Measurements from ENCODE around the gene PFN1.
A peak's percentile ranks its signal among the peaks of the same experiment; 100 is the strongest.

PFN1 gene

DNA sequence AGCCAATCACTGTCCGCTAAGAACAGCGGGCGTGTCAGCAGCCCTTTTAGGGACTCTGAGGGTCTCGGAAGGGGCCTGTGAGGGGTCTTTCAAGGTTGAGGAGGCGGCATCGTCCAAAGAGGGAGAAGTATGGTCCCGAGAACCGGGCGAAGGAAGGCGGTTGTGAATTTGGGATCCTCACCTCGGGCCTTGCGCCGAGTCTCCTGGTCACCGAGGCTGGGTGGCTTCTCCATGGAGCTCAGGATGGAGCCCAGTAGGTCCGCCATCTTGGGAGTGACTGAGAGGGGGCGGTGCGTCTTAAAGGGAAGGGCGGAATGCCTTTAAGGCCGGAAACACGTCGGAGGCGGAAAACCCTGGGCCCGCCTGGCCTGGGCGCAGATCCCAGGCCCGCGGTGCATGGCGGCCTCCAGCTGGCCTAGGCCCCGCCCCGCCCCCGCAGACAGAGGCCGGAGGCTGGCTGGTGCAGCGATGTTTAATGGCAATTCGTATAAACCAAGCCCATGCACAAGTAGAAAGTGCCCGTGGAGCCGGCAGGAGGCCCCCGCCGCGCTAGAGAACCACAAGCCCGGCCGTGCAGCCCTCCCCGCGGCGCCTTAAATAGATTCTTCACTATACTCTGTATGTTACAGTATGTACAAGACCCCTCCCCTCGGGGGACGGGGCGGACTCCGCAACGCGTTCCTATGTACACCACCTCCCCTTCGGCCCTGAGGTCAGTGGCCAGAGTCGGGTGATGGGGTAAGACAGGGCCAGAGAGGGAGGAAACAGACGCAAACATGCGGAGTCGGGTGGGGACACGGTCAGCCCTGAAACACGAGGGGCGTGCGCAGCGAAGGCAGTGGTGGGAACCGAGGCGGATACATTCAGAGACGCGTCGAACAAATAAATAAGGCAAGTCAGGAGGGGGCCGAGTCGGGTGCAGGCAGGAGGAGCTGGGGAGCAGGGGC lies 19.5 kb upstream of the PFN1 start, which contains the start of gene SPAG7:
Gene SPAG7, minus strand, starts transcription at position 279 of the 947 bp plus-strand sequence. Its CDS starts 13 bp downstream, at position 266.
- DNase-seq = peak; percentile 93

DNA sequence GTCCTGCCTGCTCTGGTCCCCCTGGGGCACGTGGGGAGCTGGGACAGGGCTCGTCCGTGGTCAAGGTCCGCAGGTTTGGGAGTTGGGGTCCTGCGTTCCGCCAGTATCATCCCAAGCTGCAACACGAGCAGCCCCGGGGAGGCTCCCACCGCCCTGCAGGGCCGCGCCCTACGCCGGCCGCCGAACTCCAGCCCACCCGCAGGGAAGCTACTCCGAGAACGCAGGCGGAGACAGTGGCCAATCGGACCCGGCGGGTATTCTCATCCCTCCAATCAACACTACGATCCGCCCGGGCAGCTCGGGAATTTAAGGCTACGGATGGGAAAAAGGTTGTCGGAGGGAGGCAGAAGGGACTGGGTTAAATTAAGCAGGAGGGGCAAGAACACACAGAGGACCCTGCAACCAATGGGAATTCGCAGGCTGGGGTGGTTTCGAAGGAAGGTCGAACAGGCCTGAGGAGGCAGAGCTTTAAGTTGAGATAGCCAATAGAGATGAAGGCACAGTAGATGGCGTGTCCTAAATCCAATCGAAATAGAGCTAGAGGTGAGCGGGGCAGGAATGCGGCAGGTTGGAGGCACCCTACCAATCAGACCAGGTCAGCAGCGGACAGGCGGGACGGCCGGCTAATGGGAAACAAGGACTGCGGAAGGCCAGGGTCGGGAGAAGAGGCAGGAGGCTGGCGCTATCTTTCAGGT lies 18.7 kb upstream of the PFN1 start:
- peak; percentile 97 for DNase-seq

DNA sequence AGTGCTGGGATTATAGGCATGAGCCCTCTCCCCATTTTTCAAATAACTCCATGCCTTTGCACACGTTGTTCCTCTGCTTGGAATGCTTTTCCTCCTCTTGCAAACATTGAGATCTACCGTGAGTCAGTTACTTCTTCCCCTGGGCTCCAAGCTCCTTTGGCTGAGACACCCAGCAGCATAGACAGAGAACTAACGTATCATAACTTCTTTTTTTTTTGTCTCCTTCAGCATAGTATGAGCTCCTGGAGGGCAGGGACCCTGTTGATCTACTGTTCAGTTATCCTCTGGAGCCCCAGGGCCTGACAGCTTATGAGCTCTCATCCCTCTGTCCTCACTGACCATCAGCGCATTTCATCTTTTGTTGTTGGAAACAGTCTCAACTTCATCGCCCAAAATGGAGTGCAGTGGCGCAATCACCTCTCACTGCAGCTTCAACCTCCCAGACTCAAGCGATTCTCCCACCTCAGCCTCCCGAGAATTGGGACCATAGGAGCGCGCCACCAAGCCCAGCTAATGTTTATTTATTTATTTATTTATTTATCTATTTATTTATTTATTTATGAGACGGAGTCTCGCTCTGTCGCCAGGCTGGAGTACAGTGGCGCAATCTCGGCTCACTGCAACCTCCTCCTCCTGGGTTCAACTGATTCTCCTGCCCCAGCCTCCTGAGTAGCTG lies 17.1 kb upstream of the PFN1 start:
- DNase-seq = no peak

DNA sequence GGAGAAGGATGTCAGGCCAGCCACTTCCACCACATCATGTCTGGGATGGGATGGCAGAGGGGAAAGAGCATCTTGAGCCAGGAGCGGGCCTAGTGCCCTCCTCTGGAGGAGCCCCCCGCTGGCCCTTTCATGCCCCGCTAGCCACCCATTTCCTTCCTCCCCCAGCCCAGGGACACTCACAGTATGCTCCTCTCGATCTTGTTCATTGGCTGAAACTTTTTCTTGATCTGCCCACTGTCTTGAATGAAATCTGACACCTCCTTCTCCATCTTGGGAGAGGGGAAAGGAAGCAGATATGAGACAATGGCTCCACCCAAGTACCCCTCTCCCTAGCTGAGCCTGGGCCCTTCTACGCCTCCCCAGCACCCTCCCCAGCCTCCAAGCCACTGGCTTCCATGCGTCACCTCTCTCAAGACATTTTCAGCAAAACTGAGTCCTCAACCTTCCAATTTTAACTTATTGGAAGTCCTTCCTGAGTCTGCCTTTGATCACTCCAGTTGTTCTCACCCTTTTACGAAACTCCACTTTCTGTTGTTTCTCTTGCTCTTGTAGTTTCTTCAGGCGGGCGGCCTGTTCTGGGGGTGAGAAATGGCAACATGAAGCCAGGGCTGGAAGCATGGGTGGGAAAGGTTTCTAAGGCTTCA lies 12.1 kb upstream of the PFN1 start:
- no peak for DNase-seq

DNA sequence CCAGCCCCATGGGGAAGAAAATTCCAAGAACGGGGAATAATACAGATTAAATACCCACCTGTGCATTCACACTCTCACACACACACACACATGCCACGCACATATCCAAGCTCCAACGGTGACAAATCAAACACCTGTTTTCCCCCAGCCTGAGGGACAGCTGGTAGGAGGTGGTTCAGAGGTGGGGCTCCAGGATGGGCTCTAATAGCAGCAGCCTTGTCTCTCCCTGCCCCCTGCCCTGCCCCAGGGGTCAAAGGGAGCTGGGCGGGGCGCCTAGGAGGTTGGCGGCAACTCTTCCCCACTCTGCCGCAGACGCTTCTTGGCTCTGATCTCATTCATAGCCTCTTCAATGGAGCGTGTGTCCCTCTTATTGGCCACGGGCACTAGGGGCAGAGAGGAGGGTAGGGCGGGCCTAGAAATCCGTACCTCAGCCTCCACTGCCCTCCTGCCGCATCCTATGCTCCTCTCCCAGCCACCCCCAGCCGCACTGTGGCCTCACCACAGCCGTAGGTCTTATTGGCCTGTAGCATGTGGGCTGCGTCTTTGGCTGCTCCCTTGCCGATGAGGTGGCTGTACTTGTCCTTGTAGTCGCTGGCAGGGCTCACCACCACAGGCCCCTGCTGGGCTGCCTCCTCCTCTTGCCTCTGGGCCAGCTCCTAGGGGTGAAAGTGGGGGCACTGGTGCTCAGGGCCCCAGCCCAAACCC lies 11.1 kb upstream of the PFN1 start:
- no peak for DNase-seq

DNA sequence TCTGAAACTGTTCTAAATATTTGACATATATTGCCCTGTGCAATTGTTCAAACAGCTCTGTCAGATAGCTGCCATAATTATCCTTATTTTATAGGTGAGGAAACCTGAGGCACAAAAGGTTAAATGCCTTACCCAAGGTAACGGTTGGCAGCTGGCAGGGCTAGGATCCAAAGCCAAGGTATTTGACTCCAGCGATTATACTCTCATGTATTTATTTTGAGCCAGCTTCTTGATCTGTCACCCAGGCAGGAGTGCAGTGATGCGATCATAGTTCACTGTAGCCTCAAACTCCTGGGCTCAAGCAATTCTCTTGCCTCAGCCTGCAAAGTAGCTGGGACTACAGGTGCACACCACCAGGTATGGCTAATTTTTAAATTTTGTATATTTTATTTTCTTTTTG lies 9.8 kb upstream of the PFN1 start:
- no peak for DNase-seq

DNA sequence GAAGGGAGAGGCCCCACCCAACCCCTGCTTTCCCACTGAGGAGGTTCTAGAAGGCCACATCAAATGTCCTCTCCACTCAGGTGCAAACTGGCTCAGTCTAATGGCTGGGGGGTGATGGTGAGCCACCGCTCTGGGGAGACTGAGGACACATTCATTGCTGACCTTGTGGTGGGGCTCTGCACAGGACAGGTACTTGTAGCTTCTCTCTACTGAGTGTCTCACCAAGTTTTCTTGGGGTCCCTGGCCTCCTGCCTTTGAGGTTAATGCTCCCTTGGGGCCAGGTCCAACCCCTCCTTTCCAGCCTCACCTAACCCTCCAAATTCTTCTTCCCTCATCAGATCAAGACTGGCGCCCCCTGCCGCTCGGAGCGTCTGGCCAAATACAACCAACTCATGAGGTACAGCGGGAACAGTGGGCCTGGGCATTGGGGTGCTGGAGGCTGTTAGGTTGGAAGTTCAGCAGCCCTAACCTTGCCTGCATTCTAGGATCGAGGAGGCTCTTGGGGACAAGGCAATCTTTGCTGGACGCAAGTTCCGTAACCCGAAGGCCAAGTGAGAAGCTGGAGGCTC lies 8.2 kb upstream of the PFN1 start:
- no peak for DNase-seq

DNA sequence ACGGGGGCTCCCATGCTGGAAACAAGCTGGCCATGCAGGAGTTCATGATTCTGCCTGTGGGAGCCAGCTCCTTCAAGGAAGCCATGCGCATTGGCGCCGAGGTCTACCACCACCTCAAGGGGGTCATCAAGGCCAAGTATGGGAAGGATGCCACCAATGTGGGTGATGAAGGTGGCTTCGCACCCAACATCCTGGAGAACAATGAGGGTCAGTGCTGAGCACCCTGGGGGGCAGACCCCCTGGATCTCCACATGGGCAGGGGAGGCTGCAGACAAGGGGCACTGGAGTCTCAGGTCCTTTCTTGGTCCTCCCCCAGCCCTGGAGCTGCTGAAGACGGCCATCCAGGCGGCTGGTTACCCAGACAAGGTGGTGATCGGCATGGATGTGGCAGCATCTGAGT lies 6.8 kb upstream of the PFN1 start:
- DNase-seq = no peak

DNA sequence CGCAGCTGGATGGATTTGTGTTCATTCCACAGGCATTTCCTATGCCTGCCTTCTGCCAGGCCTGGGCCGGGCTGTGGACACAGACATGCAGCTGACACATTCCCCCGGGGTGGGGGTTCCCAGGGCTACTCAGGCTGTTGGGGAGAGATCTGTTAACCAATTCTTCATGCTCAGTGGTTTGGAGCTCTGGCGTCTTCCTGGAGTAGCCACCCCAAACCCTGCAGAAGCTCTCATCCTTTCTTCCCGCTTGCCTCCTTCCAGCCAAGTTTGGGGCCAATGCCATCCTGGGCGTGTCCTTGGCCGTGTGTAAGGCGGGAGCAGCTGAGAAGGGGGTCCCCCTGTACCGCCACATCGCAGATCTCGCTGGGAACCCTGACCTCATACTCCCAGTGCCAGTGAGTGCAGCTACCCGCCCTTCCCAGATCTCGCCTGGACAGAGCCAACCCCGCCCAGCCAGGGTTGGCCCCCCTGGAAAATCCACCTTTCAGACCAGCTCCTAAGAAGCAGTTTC lies 5.2 kb upstream of the PFN1 start:
- no peak for DNase-seq

DNA sequence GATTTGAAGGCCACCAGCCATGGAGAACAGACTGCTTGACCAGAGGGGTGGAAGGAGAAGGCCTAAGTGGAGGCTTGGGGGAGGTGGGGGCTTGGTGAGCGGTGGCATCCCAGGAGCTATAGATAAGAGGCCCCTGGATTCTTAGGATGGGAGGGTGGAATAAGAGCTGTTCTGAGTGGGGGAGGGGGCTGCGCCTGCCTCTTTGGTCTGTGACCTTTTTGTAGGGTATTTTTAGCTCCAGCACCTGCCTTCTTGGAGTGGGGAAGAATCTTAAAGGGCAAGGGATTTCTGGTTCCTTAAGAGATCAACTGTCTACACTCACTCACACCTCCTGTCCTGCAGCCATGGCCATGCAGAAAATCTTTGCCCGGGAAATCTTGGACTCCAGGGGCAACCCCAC lies 3.2 kb upstream of the PFN1 start:
- no peak for DNase-seq

DNA sequence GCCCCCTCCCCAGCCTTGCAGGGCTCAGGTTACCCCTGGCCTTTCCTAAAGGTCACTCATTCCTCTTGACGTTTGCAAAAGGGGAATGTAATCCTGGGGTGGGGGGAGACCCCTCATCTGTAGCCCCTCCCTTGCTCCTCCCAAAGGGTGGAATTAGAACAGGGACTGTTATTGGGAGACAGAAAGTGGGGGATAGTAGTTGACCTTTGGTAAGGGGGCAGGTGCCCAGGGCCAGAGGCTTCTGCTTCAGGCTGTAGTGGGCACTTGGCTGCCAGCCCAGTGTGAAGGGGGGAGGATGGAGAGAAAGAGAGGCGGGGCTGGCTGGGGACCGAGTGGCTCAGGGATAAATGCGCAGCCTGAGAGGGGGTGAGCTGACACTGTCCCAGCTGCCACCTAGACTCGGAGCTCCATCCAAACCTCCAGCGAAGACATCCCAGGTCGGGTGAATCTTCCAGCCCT lies 2.4 kb upstream of the PFN1 start, which contains the start of gene ENO3:
Gene ENO3, plus strand, starts transcription at position 374 of the 459 bp plus-strand sequence. CDS start 711 bp downstream, outside the sequence.
- DNase-seq = no peak

DNA sequence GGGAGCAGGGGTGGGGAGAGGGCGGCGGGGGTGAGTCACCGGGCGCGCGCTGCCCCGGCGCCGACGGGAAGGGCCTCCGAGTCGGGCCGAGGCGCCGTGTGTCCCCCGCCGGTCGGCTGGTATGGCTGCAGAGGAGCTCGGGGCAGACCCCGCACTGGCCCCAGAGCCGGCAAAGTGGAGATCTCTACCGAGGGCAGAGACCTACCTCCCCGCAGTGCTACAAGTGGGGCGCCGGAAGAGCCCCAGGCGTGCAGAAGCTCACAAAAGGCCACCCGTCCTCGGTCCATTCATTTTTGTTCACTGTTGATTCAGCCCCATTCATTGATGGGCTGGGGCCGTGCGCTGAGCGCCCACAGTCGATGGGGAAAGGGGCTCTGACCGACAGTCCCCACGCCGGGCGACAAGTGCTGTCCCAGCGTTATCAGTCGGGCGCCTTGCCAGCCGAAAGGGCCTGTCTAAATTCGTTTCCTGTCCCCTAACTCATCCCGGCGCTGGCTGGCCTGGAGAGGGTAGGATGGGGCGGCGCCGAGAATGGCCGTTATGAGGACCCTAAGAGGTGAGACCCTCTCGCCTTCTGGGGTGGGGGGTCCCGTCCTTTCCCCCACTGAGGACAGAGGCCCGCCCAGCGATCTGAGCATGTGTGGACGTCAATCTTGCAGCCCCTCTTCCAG lies 1.9 kb upstream of the PFN1 start:
- no peak for DNase-seq

DNA sequence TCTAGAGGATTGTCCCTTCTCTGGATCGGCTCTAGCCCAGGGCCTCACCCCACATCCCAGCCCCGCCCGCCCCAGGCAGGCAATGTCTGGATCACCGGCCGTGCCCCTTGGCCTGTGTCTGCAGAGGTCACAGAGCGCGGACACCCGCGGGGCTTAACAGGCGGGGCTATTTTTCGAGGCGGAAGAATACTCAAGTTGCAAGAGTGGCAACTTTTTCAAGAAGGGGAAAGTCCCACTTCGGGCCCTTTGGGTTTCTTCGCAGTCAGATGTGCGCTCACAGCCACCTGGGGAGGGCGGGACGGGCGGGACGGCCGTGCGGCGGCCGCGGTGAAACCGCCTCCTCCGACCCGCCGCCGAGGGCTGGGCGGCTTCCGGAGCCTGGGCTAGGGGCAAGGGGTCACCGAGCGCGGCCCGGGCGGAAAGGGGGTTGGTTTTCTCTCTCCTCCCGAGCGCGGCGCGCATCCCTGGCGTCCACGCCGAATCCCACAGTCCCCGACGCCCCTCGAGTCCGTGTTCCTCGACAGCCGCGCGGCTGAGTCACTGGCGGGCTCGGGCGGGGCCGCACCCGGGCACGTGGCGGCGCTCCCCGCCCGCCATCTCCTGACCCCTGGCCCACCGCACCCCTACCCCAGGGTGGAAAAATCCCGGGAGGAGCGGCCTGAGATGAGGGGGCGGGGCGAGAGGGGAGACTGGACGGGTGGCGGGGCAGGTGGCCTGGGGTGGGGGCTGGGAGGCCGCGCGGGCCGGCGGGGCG lies 1.2 kb upstream of the PFN1 start:
- peak; percentile 59 for DNase-seq

DNA sequence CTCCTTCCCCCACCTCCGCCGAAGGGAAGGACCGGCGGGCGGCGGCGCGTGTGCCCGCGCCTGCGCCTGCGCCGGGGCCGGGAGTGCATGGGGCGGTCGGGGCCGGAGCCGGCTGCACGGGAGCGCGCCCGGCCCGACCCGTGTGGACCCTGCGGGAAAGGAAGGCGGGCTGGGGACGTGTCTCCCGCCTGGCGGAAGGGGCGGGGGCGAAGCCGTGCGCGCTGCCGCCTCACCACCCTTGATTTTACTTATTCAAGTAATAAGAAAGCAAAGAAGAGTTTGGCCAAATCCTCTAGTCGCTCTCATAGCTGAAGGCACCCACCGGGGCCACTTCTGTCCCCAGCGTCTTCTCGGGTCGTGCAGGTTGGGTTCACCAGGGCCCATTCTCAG lies 596 bp upstream of the PFN1 start:
- DNase-seq = peak; percentile 80

DNA sequence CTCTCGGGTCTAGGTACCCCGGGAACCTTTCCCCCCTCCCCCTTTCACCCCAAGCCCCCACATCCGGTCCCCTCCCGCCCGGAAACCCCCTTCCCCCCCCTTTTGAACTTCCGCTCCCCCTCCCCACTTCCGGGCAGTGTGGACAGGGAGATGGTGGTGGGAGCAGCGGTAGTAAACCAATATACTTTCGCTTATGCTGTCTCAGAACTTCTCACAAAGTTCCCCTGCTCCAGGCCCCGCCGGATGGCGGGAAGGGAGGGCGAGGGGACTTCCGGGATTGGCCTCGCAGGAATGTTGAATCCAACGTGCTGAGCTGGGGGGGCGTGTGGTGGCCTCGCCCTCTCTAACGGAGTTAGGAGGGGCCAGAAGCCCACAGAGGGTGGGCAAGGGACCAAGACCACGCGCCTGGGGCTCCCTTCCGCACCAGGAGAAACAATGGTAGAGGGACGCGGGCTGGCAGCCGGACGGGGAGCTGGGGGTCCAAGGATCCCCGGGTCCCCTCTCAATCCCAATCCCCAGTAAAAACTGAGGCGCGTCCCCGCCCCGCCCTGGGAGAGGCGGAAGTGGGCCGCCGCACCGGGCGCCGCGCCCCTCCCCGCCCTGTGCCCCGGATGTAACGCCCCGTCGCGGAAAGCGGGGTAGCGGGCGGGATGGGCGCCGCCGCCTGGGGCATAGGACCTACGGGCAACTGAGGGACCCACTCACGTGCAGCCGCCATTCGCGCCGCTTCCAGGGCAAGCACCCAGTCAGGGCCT lies 742 bp downstream of the PFN1 start:
- peak; percentile 56 for DNase-seq

DNA sequence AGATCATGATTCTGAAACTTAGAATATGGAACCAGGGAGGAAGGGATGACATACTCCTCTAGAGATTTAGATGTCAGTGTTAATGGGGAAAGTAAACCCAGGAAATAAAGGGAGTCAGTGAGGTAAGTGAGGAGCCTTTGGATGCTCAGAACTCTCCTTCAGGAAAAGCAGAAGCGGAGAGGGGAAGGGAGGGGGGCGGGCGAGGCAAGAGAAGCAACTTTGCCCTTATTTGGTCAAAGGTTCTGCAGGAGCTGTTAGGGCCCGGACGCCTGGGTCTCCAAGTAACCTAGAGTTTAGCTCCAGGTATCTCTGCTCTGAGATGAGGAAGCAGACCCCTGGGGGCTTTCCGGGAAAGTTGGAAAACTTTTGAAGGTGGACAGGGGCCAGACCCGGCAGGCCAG lies 1.3 kb downstream of the PFN1 start:
- no peak for DNase-seq

DNA sequence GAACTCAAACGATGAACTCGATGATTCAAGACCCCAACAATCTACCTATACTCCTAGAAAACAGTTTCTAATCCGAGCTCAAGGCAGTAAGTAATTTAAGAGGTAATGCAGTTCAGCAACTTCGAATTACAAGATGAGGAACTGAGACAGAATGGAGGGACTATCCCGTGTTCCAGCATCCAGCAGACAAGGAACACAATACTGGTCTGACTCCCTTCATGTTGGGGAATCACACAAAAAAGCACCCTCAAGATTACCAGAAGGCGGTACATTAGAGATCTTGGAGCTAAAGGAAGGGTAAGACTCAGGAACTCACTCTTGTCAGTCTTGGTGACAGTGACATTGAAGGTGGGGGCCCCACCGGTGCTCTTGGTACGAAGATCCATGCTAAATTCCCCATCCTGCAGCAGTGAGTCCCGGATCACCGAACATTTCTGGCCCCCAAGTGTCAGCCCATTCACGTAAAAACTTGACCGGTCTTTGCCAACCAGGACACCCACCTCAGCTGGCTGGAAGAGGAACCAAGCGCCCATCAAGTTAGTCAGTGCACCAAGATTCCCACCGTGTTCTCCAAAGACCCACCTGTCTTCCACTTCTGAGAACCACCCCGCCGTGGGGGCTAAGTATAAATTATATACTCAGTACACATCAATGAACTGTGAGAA lies 1.9 kb downstream of the PFN1 start:
- DNase-seq = no peak

DNA sequence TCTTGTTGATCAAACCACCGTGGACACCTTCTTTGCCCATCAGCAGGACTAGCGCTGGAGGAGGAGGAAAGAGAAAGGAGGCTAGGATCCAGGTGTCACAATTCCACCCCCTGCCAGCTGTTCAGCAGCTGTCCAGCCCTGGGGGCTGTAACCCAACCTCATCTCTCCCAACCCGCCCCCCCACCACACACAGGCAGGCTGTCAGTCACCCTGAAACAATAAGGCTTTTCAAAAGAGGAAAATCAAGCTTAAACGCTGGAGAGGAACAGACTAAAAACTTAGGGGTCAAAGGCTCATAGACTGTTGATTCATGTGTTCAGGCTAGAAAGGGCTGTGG lies 2.4 kb downstream of the PFN1 start:
- DNase-seq = no peak
